GM23338 (cell line): ENCODE results near the gene PTX3.

ENCODE experiments used
- CREB1 ChIP-seq: fragments of 250-450 bp; sonication (Bioruptor Pico); IDR thresholded peaks from 2 replicates; pipeline ENCODE4 v1.5.0; 2020; ENCODE audit warnings: low read depth, mild to moderate bottlenecking, moderate library complexity
- CTCF ChIP-seq, 2 experiments: fragments of 200-600 bp in 1 of 2; sonication (generic) in 1 of 2; conservative IDR thresholded peaks; 2 replicates each; pipeline versions ENCODE4 v1.5.1 to v1.6.1; 2016 to 2017; ENCODE audit warnings: antibody characterized with exemption in 2 of 2, low read depth in 2 of 2, mild to moderate bottlenecking in 2 of 2, moderate library complexity in 1 of 2
- ETS1 ChIP-seq: IDR thresholded peaks from 2 replicates; pipeline ENCODE4 v1.6.1; 2016; ENCODE audit warnings: antibody characterized with exemption
- EZH2 ChIP-seq: fragments of 200-600 bp; sonication (generic); IDR thresholded peaks from one replicate; pipeline ENCODE4 v1.8.0; 2017; ENCODE audit warnings: antibody characterized with exemption, mild to moderate bottlenecking, low read depth; ENCODE audit not compliant: unreplicated experiment
- EZH2phosphoT487 ChIP-seq: fragments of 200-600 bp; sonication (generic); IDR thresholded peaks from one replicate; pipeline ENCODE4 v1.8.1; 2018; ENCODE audit warnings: antibody characterized with exemption; ENCODE audit not compliant: unreplicated experiment
- JUNB ChIP-seq: IDR thresholded peaks from one replicate; pipeline ENCODE4 v1.6.1; 2016; ENCODE audit warnings: antibody characterized with exemption; ENCODE audit not compliant: unreplicated experiment
- NANOG ChIP-seq: IDR thresholded peaks from 2 replicates; pipeline ENCODE4 v1.6.1; 2016; ENCODE audit warnings: antibody characterized with exemption, borderline replicate concordance
- POLR2AphosphoS5 ChIP-seq: IDR thresholded peaks from 2 replicates; pipeline ENCODE4 v1.6.1; 2016; ENCODE audit warnings: antibody characterized with exemption, low read depth
- REST ChIP-seq: IDR thresholded peaks from one replicate; pipeline ENCODE4 v1.6.1; 2018; ENCODE audit warnings: antibody characterized with exemption; ENCODE audit not compliant: unreplicated experiment
- STAT1 ChIP-seq: IDR thresholded peaks from one replicate; pipeline ENCODE4 v1.6.1; 2016; ENCODE audit warnings: antibody characterized with exemption; ENCODE audit not compliant: unreplicated experiment
- ZNF114 ChIP-seq: fragments of 250-450 bp; sonication (Bioruptor Pico); IDR thresholded peaks from 2 replicates; pipeline ENCODE4 v1.5.0; 2020; ENCODE audit warnings: mild to moderate bottlenecking, moderate library complexity
- ZNF331 ChIP-seq: fragments of 250-450 bp; sonication (Bioruptor Pico); IDR thresholded peaks from 2 replicates; pipeline ENCODE4 v1.5.0; 2020; ENCODE audit warnings: low read depth, mild to moderate bottlenecking, moderate library complexity
- ZNF462 ChIP-seq: fragments of 250-450 bp; sonication (Bioruptor Pico); IDR thresholded peaks from 2 replicates; pipeline ENCODE4 v1.5.0; 2020; ENCODE audit warnings: mild to moderate bottlenecking, moderate library complexity

- TF ChIP-seq CREB1 (CRISPR knock-in tag) (no peak), EZH2 (no peak), CTCF (conservative IDR thresholded peaks at IDR 0.05; ENCODE audit: low read depth in 2 of 2) (no peak), POLR2AphosphoS5 (no peak), ZNF462 (CRISPR knock-in tag) (no peak), JUNB (no peak), REST (no peak), EZH2phosphoT487 (no peak), ETS1 (no peak), ZNF331 (CRISPR knock-in tag) (no peak), STAT1 (no peak), NANOG (no peak), ZNF114 (CRISPR knock-in tag) (no peak)
These were observed 8.1 kb downstream of the PTX3 start for GRCh38 chr3:157444797-157445184.
